ENCODE measurements around the gene GRM8.

GRCh38 chr7:126589068-126589684 is 663.6 kb downstream of the GRM8 start:
- TF ChIP-seq POLR2A (IDR thresholded peaks at IDR 0.05; ENCODE audit: low read depth, low read length): no peak
- TF ChIP-seq TAF1 (IDR thresholded peaks at IDR 0.05; ENCODE audit: borderline replicate concordance, low read depth, low read length): no peak
- TF ChIP-seq POLR2AphosphoS5 (IDR thresholded peaks at IDR 0.05; ENCODE audit: low read depth, low read length): no peak

Measured in GM12892 (cell line).